ENCODE data around the gene INTS3.
"Not testable (repeated sequence)": the region's sequence is repeated elsewhere in the genome, so short reads cannot be mapped to it uniquely, and the experiment has no call there.

INTS3 gene

GRCh38 chr1:153763365-153764225 lies 35.7 kb downstream of the INTS3 start:
- no peak for DNase-seq

GRCh38 chr1:153764310-153764709 lies 36.5 kb downstream of the INTS3 start:
- no peak for DNase-seq

- DNase-seq = not testable (repeated sequence)
Observed at GRCh38 chr1:153766663-153767062, 38.8 kb downstream of the INTS3 start.

GRCh38 chr1:153767519-153767918 lies 39.7 kb downstream of the INTS3 start:
- DNase-seq = no peak

- no peak for DNase-seq
Observed at GRCh38 chr1:153768316-153769181, 40.7 kb downstream of the INTS3 start.

GRCh38 chr1:153769221-153769620 lies 41.4 kb downstream of the INTS3 start:
- DNase-seq = no peak

GRCh38 chr1:153770797-153771196 lies 42.9 kb downstream of the INTS3 start:
- peak; percentile 70 for DNase-seq

GRCh38 chr1:153771261-153771660 lies 43.4 kb downstream of the INTS3 start:
- DNase-seq = no peak

- peak; percentile 68 for DNase-seq
Observed at GRCh38 chr1:153771841-153772593, 44.2 kb downstream of the INTS3 start.

- no peak for DNase-seq
Observed at GRCh38 chr1:153773096-153773921, 45.5 kb downstream of the INTS3 start.

GRCh38 chr1:153774026-153774595 lies 46.3 kb downstream of the INTS3 start:
- DNase-seq = no peak

GRCh38 chr1:153774780-153775457 lies 47.1 kb downstream of the INTS3 start, which contains the start of gene SLC27A3:
Gene SLC27A3 (plus strand): TSS chr1:153775407. CDS start chr1:153775498, 91 bp downstream.
- peak; percentile 84 for DNase-seq

GRCh38 chr1:153775458-153776327 lies 47.8 kb downstream of the INTS3 start:
- DNase-seq = peak; percentile 88

- DNase-seq = no peak
Observed at GRCh38 chr1:153776352-153776751, 48.5 kb downstream of the INTS3 start.

GRCh38 chr1:153776845-153777370 lies 49.1 kb downstream of the INTS3 start:
- DNase-seq = no peak

- DNase-seq = no peak
Observed at GRCh38 chr1:153777648-153778047, 49.8 kb downstream of the INTS3 start.

GRCh38 chr1:153778051-153778823 lies 50.4 kb downstream of the INTS3 start:
- DNase-seq = no peak

- no peak for DNase-seq
Observed at GRCh38 chr1:153778824-153779519, 51.1 kb downstream of the INTS3 start.

All from NCI-H82 (cell line).